IMR-90 (cell line): Measurements from ENCODE around the gene NEIL3. TPM values are rescaled to one million over a fixed set of nuclear protein-coding genes. Genes with fewer than 3 reads are reported as not detected.
A peak's percentile ranks its signal among the peaks of the same experiment; 100 is the strongest.

Experiments
- ATAC-seq: fragments of 200-7000 bp; cut with Tn5 transposase; 2 replicates; pipeline ENCODE4 v1.9.1; 2020; ENCODE audit warnings: low read depth, mild to moderate bottlenecking, moderate library complexity
- BruUV-seq: library from RNA; stranded (reverse); fragments of 400-500 nt; replicated peaks from 2 replicates; lab custom pipeline; 2021; lab: Mats Ljungman, UMichigan
- CTCF ChIA-PET: fragments of 300-600 bp; formaldehyde crosslinking; extraction: SDS; loops from one replicate; lab custom pipeline; 2021; ENCODE audit warnings: antibody characterized with exemption; lab: Yijun Ruan, JAX
- POLR2A ChIA-PET: fragments of 300-600 bp; sonication (Branson Sonifier 250); formaldehyde crosslinking; loops from one replicate; lab custom pipeline; 2022; ENCODE audit warnings: antibody characterized with exemption; ENCODE audit not compliant: unreplicated experiment; lab: Charles Lee
- DNase-seq: peaks from one replicate; pipeline ENCODE4 v3.0.0; 2013
- H2AFZ ChIP-seq: replicated peaks from 2 replicates; pipeline ENCODE3; 2013; ENCODE audit warnings: low read length, mild to moderate bottlenecking; ENCODE audit not compliant: poor library complexity
- H2AK5ac ChIP-seq: 2 replicates; pipeline ENCODE4 v1.6.1; 2013; ENCODE audit warnings: low read depth, low read length, inconsistent platforms
- H2AK9ac ChIP-seq: replicated peaks from 2 replicates; pipeline ENCODE3; 2013; ENCODE audit warnings: mild to moderate bottlenecking, low read depth, low read length, moderate library complexity; ENCODE audit not compliant: poor library complexity
- H2BK120ac ChIP-seq: 2 replicates; pipeline ENCODE4 v1.6.1; 2013; ENCODE audit warnings: low read depth, low read length, inconsistent platforms
- H2BK15ac ChIP-seq: 3 replicates; pipeline ENCODE4 v1.6.1; 2013; ENCODE audit warnings: low read depth, low read length, inconsistent platforms
- H2BK20ac ChIP-seq: 2 replicates; pipeline ENCODE4 v1.6.1; 2013; ENCODE audit warnings: low read depth, mild to moderate bottlenecking, inconsistent platforms, low read length, moderate library complexity
- H2BK5ac ChIP-seq: 2 replicates; pipeline ENCODE4 v1.6.1; 2013; ENCODE audit warnings: mild to moderate bottlenecking, low read depth, low read length, inconsistent platforms; ENCODE audit not compliant: poor library complexity, severe bottlenecking
- H3K14ac ChIP-seq: replicated peaks from 2 replicates; pipeline ENCODE4 v1.6.1; 2013; ENCODE audit warnings: low read depth, low read length, inconsistent platforms
- H3K18ac ChIP-seq: 2 replicates; pipeline ENCODE4 v1.6.1; 2013; ENCODE audit warnings: low read depth, low read length, control low read depth
- H3K23ac ChIP-seq: 2 replicates; pipeline ENCODE4 v1.6.1; 2013; ENCODE audit warnings: low read depth, low read length, inconsistent platforms
- H3K27ac ChIP-seq: 2 replicates; pipeline ENCODE4 v1.5.1; 2013; ENCODE audit warnings: mild to moderate bottlenecking, control low read depth, low read length; ENCODE audit not compliant: insufficient read depth
- H3K27me3 ChIP-seq: 2 replicates; pipeline ENCODE4 v1.6.1; 2013; ENCODE audit warnings: low read length; ENCODE audit not compliant: control insufficient read depth, insufficient read depth
- H3K36me3 ChIP-seq: 2 replicates; pipeline ENCODE4 v1.6.1; 2013; ENCODE audit warnings: low read length, mixed read lengths; ENCODE audit not compliant: control insufficient read depth, insufficient read depth
- H3K4ac ChIP-seq: 2 replicates; pipeline ENCODE4 v1.6.1; 2013; ENCODE audit warnings: low read depth, low read length, inconsistent platforms
- H3K4me1 ChIP-seq: 2 replicates; pipeline ENCODE4 v1.6.1; 2013; ENCODE audit warnings: low read length, mixed read lengths; ENCODE audit not compliant: control insufficient read depth, insufficient read depth
- H3K4me2 ChIP-seq: 2 replicates; pipeline ENCODE4 v1.6.1; 2013; ENCODE audit warnings: low read depth, mild to moderate bottlenecking, control low read depth, low read length, moderate library complexity
- H3K4me3 ChIP-seq: 2 replicates; pipeline ENCODE4 v1.5.1; 2013; ENCODE audit warnings: low read depth, mild to moderate bottlenecking, control low read depth, low read length, moderate library complexity; ENCODE audit not compliant: insufficient read depth
- H3K56ac ChIP-seq: 2 replicates; pipeline ENCODE4 v1.6.1; 2013; ENCODE audit warnings: low read length, inconsistent platforms; ENCODE audit not compliant: insufficient read depth; ENCODE audit errors: extremely low read depth
- H3K79me1 ChIP-seq, 2 experiments: 2 replicates each; pipeline ENCODE4 v1.6.1; 2013; ENCODE audit warnings: low read length in 2 of 2, inconsistent platforms in 1 of 2, low read depth in 1 of 2
- H3K9ac ChIP-seq: 2 replicates; pipeline ENCODE4 v1.6.1; 2013; ENCODE audit warnings: low read depth, low read length, control low read depth
- H3K9me1 ChIP-seq: 2 replicates; pipeline ENCODE4 v1.6.1; 2013; ENCODE audit warnings: low read length, inconsistent platforms; ENCODE audit not compliant: insufficient read depth
- H3K9me3 ChIP-seq: 2 replicates; pipeline ENCODE4 v1.6.1; 2013; ENCODE audit warnings: low read length; ENCODE audit not compliant: control insufficient read depth, insufficient read depth
- H4K20me1 ChIP-seq: 2 replicates; pipeline ENCODE4 v1.6.1; 2013; ENCODE audit warnings: low read length, inconsistent platforms; ENCODE audit not compliant: insufficient read depth
- H4K5ac ChIP-seq: 2 replicates; pipeline ENCODE4 v1.6.1; 2013; ENCODE audit warnings: mild to moderate bottlenecking, low read depth, low read length, control low read depth
- H4K8ac ChIP-seq, 2 experiments: 2 replicates each; pipeline ENCODE4 v1.6.1; 2013; ENCODE audit warnings: low read depth in 2 of 2, low read length in 2 of 2, control low read depth in 1 of 2, inconsistent platforms in 1 of 2
- H4K91ac ChIP-seq: 2 replicates; pipeline ENCODE4 v1.6.1; 2013; ENCODE audit warnings: low read depth, low read length, inconsistent platforms; ENCODE audit not compliant: insufficient read depth
- ELK1 ChIP-seq: fragments of 150-350 bp; IDR thresholded peaks from 2 replicates; pipeline ENCODE4 v1.6.1; 2016; ENCODE audit warnings: low read depth, mild to moderate bottlenecking, low read length, moderate library complexity, borderline replicate concordance
- MAFK ChIP-seq: IDR thresholded peaks from 2 replicates; pipeline ENCODE4 v1.6.1; 2012; ENCODE audit warnings: low read depth, low read length, improper control_type of control experiment
- NFE2L2 ChIP-seq: fragments of 150-350 bp; IDR thresholded peaks from 2 replicates; pipeline ENCODE4 v1.6.1; 2016; ENCODE audit warnings: low read depth, mild to moderate bottlenecking, low read length
- WGBS, 2 experiments: methylation state at CpG; one replicate each; pipeline versions ENCODE4 v1.1.5 to v1.1.7; 2013; ENCODE audit warnings: missing lambda C conversion rate in 2 of 2; ENCODE audit not compliant: insufficient read length in 1 of 2; ENCODE audit errors: extremely low coverage in 2 of 2; 5-methylcytosine and 5-hydroxymethylcytosine counted together
- dilution Hi-C: fragments of 300-500 bp; cut with HindIII; formaldehyde crosslinking; loops from one replicate; pipeline ENCODE4 v1.14.3; 2018; ENCODE audit warnings: low sequenced_read_pairs; ENCODE audit not compliant: unreplicated experiment
- in situ Hi-C: fragments of 300-500 bp; cut with MboI; formaldehyde crosslinking; loops from 3 replicates; pipeline ENCODE4 v1.14.3; 2019; ENCODE audit warnings: low sequenced_read_pairs, inconsistent platforms, mixed read lengths
- intact Hi-C: fragments of 100-400 bp; cut with micrococcal nuclease; formaldehyde crosslinking; loops from 2 replicates; pipeline ENCODE4 v1.10.0; 2022
- polyA plus RNA-seq, 3 experiments: library from polyadenylated mRNA; depleted of rRNA; stranded (reverse); fragments of >200 nt; gene quantifications; 2 replicates each; pipeline ENCODE4 v1.2.3, GENCODE V29; 2012; ENCODE audit warnings: low replicate concordance in 1 of 3
- total RNA-seq: library from RNA; depleted of rRNA; stranded (reverse); fragments of >200 nt; gene quantifications from 2 replicates; pipeline ENCODE4 v1.2.3, GENCODE V29; 2012

Gene NEIL3
- total and polyA plus RNA-seq, 2 of the 4 experiments (the other 2 are of a cell fraction), result 4.4 to 7.9 TPM

GRCh38 chr4:177369372-177369771 lies 59.7 kb downstream of the NEIL3 start (continued):
- TF ChIP-seq ELK1, result no peak

- Histone ChIP-seq H4K8ac (no peak overlapping the region), H2AK9ac (no peak overlapping the region), H2AK5ac (no peak overlapping the region), H3K79me1 (0 out of 4 replicates have a peak, but pooled peaks cover 0 to 6% of the 10 kb centered on the region in 2 experiments), H3K4me2 (no peak overlapping the region), H3K9me1 (no peaks in the 10 kb centered on the region; the same call in 1 of the 2 replicates), H3K23ac (no peak overlapping the region), H3K18ac (no peak overlapping the region), H3K4me3 (no peak overlapping the region), H2BK15ac (no peak overlapping the region), H2AFZ (no peak overlapping the region), H4K20me1 (no peaks in the 10 kb centered on the region), H3K36me3 (no peaks in the 10 kb centered on the region), H3K27ac (no peak overlapping the region), H3K4me1 (peaks cover 2% of the 10 kb centered on the region; the same call in 1 of the 2 replicates), H3K27me3 (no peaks in the 10 kb centered on the region), H3K9ac (no peak overlapping the region), H2BK120ac (no peak overlapping the region), H4K91ac (no peak overlapping the region), H2BK5ac (no peak overlapping the region), H4K5ac (no peak overlapping the region), H2BK20ac (no peak overlapping the region), H3K56ac (no peak overlapping the region), H3K9me3 (no peaks in the 10 kb centered on the region), H3K14ac (0 out of 2 replicates have a peak overlapping the region, but pooled peaks have one; percentile 3), H3K4ac (no peak overlapping the region)
- ChIA-PET CTCF (no interaction called here), POLR2A (no interaction called here)
- WGBS, 2 experiments, result no CpG with 5 or more reads among the region's 4 CpGs
- TF ChIP-seq NFE2L2 (no peak), MAFK (peak; percentile 52)
- dilution Hi-C loops, result no loop called here
- intact Hi-C loops, result loop anchor here (10.0 kb wide), 1 partner anchor 173 kb away; no protein-coding TSS in a partner anchor
- ATAC-seq (no peak), DNase-seq (no peak)
- in situ Hi-C loops, result no loop called here
- BruUV-seq, result no TSS peak
Measured at GRCh38 chr4:177371461-177371860, 61.8 kb downstream of the NEIL3 start.
